ENCODE measurements around the gene PAX3. TPM values are rescaled to one million over a fixed set of nuclear protein-coding genes. Genes with fewer than 3 reads are reported as not detected.
A peak's percentile ranks its signal among the peaks of the same experiment; 100 is the strongest.

Gene PAX3
- not detected in 2 replicates for total RNA-seq (2014; rRNA removed; shearing (Covaris generic))

- no peaks in the 10 kb centered on the region for H3K36me3 ChIP-seq (replicated peaks; ENCODE audit: control insufficient read depth, insufficient read depth, low read length)
- peaks cover 100% of the 10 kb centered on the region for H3K27me3 ChIP-seq (ENCODE audit: control insufficient read depth, insufficient read depth, low read length)
- H3K4me3 ChIP-seq (ENCODE audit: insufficient read depth, low read depth, low read length) = peak within 1 kb of the TSS; percentile 22; the same call in 1 of the 2 replicates
- DNase-seq = peak; percentile 84
These were observed at the start of gene PAX3 for GRCh38 chr2:222298311-222299150. Gene PAX3, minus strand, starts transcription at chr2:222298998. Its CDS starts 383 bp downstream, at chr2:222298615.

- DNase-seq = no peak
- no peaks in the 10 kb centered on the region for H3K27me3 ChIP-seq (ENCODE audit: control insufficient read depth, insufficient read depth, low read length)
- H3K4me3 ChIP-seq (ENCODE audit: insufficient read depth, low read depth, low read length) = no peak overlapping the region
- H3K36me3 ChIP-seq (replicated peaks; ENCODE audit: control insufficient read depth, insufficient read depth, low read length) = no peaks in the 10 kb centered on the region
These were observed 42.5 kb upstream of the PAX3 start for GRCh38 chr2:222341331-222341730.

- H3K36me3 ChIP-seq (replicated peaks; ENCODE audit: control insufficient read depth, insufficient read depth, low read length) = no peaks in the 10 kb centered on the region
- no peaks in the 10 kb centered on the region for H3K27me3 ChIP-seq (ENCODE audit: control insufficient read depth, insufficient read depth, low read length)
- no peak overlapping the region for H3K4me3 ChIP-seq (ENCODE audit: insufficient read depth, low read depth, low read length)
- DNase-seq = no peak
These were observed 39.6 kb upstream of the PAX3 start for GRCh38 chr2:222338374-222338773.

- Histone ChIP-seq H3K4me3 (ENCODE audit: insufficient read depth, low read depth, low read length) (no peak overlapping the region), H3K27me3 (ENCODE audit: control insufficient read depth, insufficient read depth, low read length) (no peaks in the 10 kb centered on the region; the same call in 1 of the 2 replicates), H3K36me3 (replicated peaks; ENCODE audit: control insufficient read depth, insufficient read depth, low read length) (no peaks in the 10 kb centered on the region)
- no peak for DNase-seq
These were observed 38.1 kb upstream of the PAX3 start for GRCh38 chr2:222336931-222337330.

- no peak overlapping the region for H3K4me3 ChIP-seq (ENCODE audit: insufficient read depth, low read depth, low read length)
- no peaks in the 10 kb centered on the region; the same call in 1 of the 2 replicates for H3K27me3 ChIP-seq (ENCODE audit: control insufficient read depth, insufficient read depth, low read length)
- no peaks in the 10 kb centered on the region for H3K36me3 ChIP-seq (replicated peaks; ENCODE audit: control insufficient read depth, insufficient read depth, low read length)
- DNase-seq = peak; percentile 10
These were observed 37.6 kb upstream of the PAX3 start for GRCh38 chr2:222336442-222336841.

- no peak for DNase-seq
- Histone ChIP-seq H3K4me3 (ENCODE audit: insufficient read depth, low read depth, low read length) (no peak overlapping the region), H3K27me3 (ENCODE audit: control insufficient read depth, insufficient read depth, low read length) (no peaks in the 10 kb centered on the region; the same call in 1 of the 2 replicates), H3K36me3 (replicated peaks; ENCODE audit: control insufficient read depth, insufficient read depth, low read length) (no peaks in the 10 kb centered on the region)
These were observed 36.1 kb upstream of the PAX3 start for GRCh38 chr2:222334914-222335313.

GRCh38 chr2:222333397-222333796 is 34.6 kb upstream of the PAX3 start:
- Histone ChIP-seq H3K36me3 (replicated peaks; ENCODE audit: control insufficient read depth, insufficient read depth, low read length) (no peaks in the 10 kb centered on the region), H3K4me3 (ENCODE audit: insufficient read depth, low read depth, low read length) (no peak overlapping the region), H3K27me3 (ENCODE audit: control insufficient read depth, insufficient read depth, low read length) (no peaks in the 10 kb centered on the region; the same call in 1 of the 2 replicates)
- DNase-seq = no peak

- no peaks in the 10 kb centered on the region for H3K36me3 ChIP-seq (replicated peaks; ENCODE audit: control insufficient read depth, insufficient read depth, low read length)
- DNase-seq = no peak
- H3K27me3 ChIP-seq (ENCODE audit: control insufficient read depth, insufficient read depth, low read length) = no peaks in the 10 kb centered on the region; the same call in 1 of the 2 replicates
- no peak overlapping the region for H3K4me3 ChIP-seq (ENCODE audit: insufficient read depth, low read depth, low read length)
These were observed 33.3 kb upstream of the PAX3 start for GRCh38 chr2:222332116-222332515.

GRCh38 chr2:222330910-222331309 is 32.1 kb upstream of the PAX3 start:
- no peak for DNase-seq

GRCh38 chr2:222322236-222322635 is 23.4 kb upstream of the PAX3 start:
- H3K36me3 ChIP-seq (replicated peaks; ENCODE audit: control insufficient read depth, insufficient read depth, low read length) = no peaks in the 10 kb centered on the region
- no peak overlapping the region for H3K4me3 ChIP-seq (ENCODE audit: insufficient read depth, low read depth, low read length)
- peaks cover 66% of the 10 kb centered on the region for H3K27me3 ChIP-seq (ENCODE audit: control insufficient read depth, insufficient read depth, low read length)
- DNase-seq = no peak

More at GRCh38 chr2:222330910-222331309, 32.1 kb upstream of the PAX3 start:
- H3K4me3 ChIP-seq (ENCODE audit: insufficient read depth, low read depth, low read length) = no peak overlapping the region
- no peaks in the 10 kb centered on the region for H3K36me3 ChIP-seq (replicated peaks; ENCODE audit: control insufficient read depth, insufficient read depth, low read length)
- peaks cover 1% of the 10 kb centered on the region; the same call in 1 of the 2 replicates for H3K27me3 ChIP-seq (ENCODE audit: control insufficient read depth, insufficient read depth, low read length)

GRCh38 chr2:222320436-222321395 is 21.9 kb upstream of the PAX3 start:
- H3K27me3 ChIP-seq (ENCODE audit: control insufficient read depth, insufficient read depth, low read length) = peaks cover 79% of the 10 kb centered on the region
- peak overlapping the region; percentile 42 for H3K4me3 ChIP-seq (ENCODE audit: insufficient read depth, low read depth, low read length)
- DNase-seq = peak; percentile 46
- no peaks in the 10 kb centered on the region for H3K36me3 ChIP-seq (replicated peaks; ENCODE audit: control insufficient read depth, insufficient read depth, low read length)

- peaks cover 82% of the 10 kb centered on the region for H3K27me3 ChIP-seq (ENCODE audit: control insufficient read depth, insufficient read depth, low read length)
- H3K36me3 ChIP-seq (replicated peaks; ENCODE audit: control insufficient read depth, insufficient read depth, low read length) = no peaks in the 10 kb centered on the region
- H3K4me3 ChIP-seq (ENCODE audit: insufficient read depth, low read depth, low read length) = peak overlapping the region; percentile 42
- DNase-seq = peak; percentile 83
These were observed 21.0 kb upstream of the PAX3 start for GRCh38 chr2:222319586-222320435.

GRCh38 chr2:222318712-222319585 is 20.2 kb upstream of the PAX3 start:
- peak; percentile 85 for DNase-seq

More at GRCh38 chr2:222318712-222319585, 20.2 kb upstream of the PAX3 start:
- H3K4me3 ChIP-seq (ENCODE audit: insufficient read depth, low read depth, low read length) = peak overlapping the region; percentile 26
- no peaks in the 10 kb centered on the region for H3K36me3 ChIP-seq (replicated peaks; ENCODE audit: control insufficient read depth, insufficient read depth, low read length)
- peaks cover 87% of the 10 kb centered on the region for H3K27me3 ChIP-seq (ENCODE audit: control insufficient read depth, insufficient read depth, low read length)
